Activated CD8-positive, alpha-beta T cell treated with anti-CD3 and anti-CD28 coated beads for 36 hours (primary cell): ENCODE results near the gene CDKN3. TPM values are rescaled to one million over a fixed set of nuclear protein-coding genes. Genes with fewer than 3 reads are reported as not detected.

Source experiments
- ATAC-seq: fragments of 200-7000 bp; cut with Tn5 transposase; one replicate; pipeline ENCODE4 v1.10.0; 2021; ENCODE audit warnings: mild to moderate bottlenecking, moderate library complexity
- CTCF ChIA-PET: fragments of 350-600 bp; sonication (Branson Sonifier 250); formaldehyde crosslinking; loops from one replicate; lab custom pipeline; 2021; ENCODE audit warnings: antibody characterized with exemption; lab: Charles Lee
- POLR2A ChIA-PET: fragments of 350-600 bp; sonication (Branson Sonifier 250); formaldehyde crosslinking; loops from one replicate; lab custom pipeline; 2021; ENCODE audit warnings: antibody characterized with exemption; lab: Charles Lee
- DNase-seq: peaks from one replicate; pipeline ENCODE4 v3.0.0-alpha.2; 2020
- H3K27ac Mint-ChIP-seq: one replicate; pipeline ENCODE4 v1.8.0; 2021; ENCODE audit warnings: mild to moderate bottlenecking, mixed read lengths
- H3K27me3 Mint-ChIP-seq: one replicate; pipeline ENCODE4 v1.8.0; 2021; ENCODE audit warnings: mixed read lengths
- H3K36me3 Mint-ChIP-seq: one replicate; pipeline ENCODE4 v1.8.0; 2021; ENCODE audit warnings: low read depth, mixed read lengths
- H3K4me1 Mint-ChIP-seq: one replicate; pipeline ENCODE4 v1.8.0; 2021; ENCODE audit warnings: low read depth, mixed read lengths
- H3K4me3 Mint-ChIP-seq: one replicate; pipeline ENCODE4 v1.8.0; 2021; ENCODE audit warnings: mild to moderate bottlenecking, moderate library complexity, mixed read lengths
- H3K9me3 Mint-ChIP-seq: one replicate; pipeline ENCODE4 v1.8.0; 2021; ENCODE audit warnings: mixed read lengths
- CTCF ChIP-seq: fragments of 200-600 bp; IDR thresholded peaks from one replicate; pipeline ENCODE4 v1.8.0; 2022; ENCODE audit warnings: antibody characterized with exemption, mild to moderate bottlenecking
- intact Hi-C: fragments of 100-400 bp; cut with micrococcal nuclease; formaldehyde crosslinking; loops from one replicate; pipeline ENCODE4 v1.10.0; 2022
- total RNA-seq, 2 experiments: library from RNA; stranded (reverse); gene quantifications; one replicate each; pipeline ENCODE4 v1.2.3, GENCODE V29; 2021

Gene CDKN3
- total RNA-seq, 2 experiments from 2014 or later, result 88.0 to 92.7 TPM

- ATAC-seq, result no peak
- intact Hi-C loops, result loop anchor here (10.0 kb wide), 1 partner anchor 805 kb away; no protein-coding TSS in a partner anchor
- Mint-ChIP-seq H3K9me3 (no peaks in the 10 kb centered on the region), H3K27me3 (peaks cover 18% of the 10 kb centered on the region), H3K27ac (no peak overlapping the region), H3K36me3 (no peaks in the 10 kb centered on the region), H3K4me3 (no peak overlapping the region), H3K4me1 (no peaks in the 10 kb centered on the region)
- TF ChIP-seq CTCF, result no peak
- CTCF ChIA-PET, result no interaction called here
- POLR2A ChIA-PET, result no interaction called here
- no peak for DNase-seq
These were observed 47.1 kb upstream of the CDKN3 start for GRCh38 chr14:54349713-54350112.

- POLR2A ChIA-PET, result no interaction called here
- Mint-ChIP-seq H3K27ac (no peak overlapping the region), H3K4me3 (no peak overlapping the region), H3K4me1 (no peaks in the 10 kb centered on the region), H3K9me3 (no peaks in the 10 kb centered on the region), H3K36me3 (no peaks in the 10 kb centered on the region), H3K27me3 (peaks cover 18% of the 10 kb centered on the region)
- intact Hi-C loops, result no loop called here
- no peak for TF ChIP-seq CTCF
- ATAC-seq (no peak), DNase-seq (no peak)
- CTCF ChIA-PET, result no interaction called here
These were observed 46.6 kb upstream of the CDKN3 start for GRCh38 chr14:54350203-54350602.

DNA sequence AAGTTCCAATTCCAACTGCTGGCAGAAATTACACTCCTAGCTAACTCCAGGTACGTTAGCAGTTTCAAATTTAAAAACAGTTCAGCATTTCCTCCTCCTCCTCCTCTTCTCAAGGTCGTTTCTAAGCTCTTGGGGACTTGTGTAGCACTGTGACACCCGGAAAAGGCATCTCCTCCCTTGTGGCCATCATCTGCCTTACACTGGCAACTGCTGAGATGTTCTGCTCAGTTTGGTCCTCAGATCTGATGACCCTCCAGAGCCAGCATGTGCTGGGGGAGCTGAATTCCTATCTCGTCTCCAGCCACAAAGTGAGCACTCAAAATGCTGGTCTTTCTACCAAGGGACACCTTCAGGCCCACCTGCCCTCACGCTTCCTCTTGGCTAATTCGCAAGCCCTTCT is 43.5 kb upstream of the CDKN3 start:
- CTCF ChIA-PET, result interaction anchor here (0.6 kb wide), 1 partner anchor 22 kb away, joined by 3 read pairs; no protein-coding TSS in a partner anchor
- no peak for TF ChIP-seq CTCF
- H3K36me3 Mint-ChIP-seq, result no peaks in the 10 kb centered on the region
- ATAC-seq (no peak), DNase-seq (no peak)
- H3K4me1 Mint-ChIP-seq, result no peaks in the 10 kb centered on the region
- H3K4me3 Mint-ChIP-seq, result no peak overlapping the region
- intact Hi-C loops, result no loop called here
- peaks cover 22% of the 10 kb centered on the region for H3K27me3 Mint-ChIP-seq
- no peak overlapping the region for H3K27ac Mint-ChIP-seq
- POLR2A ChIA-PET, result no interaction called here
- no peaks in the 10 kb centered on the region for H3K9me3 Mint-ChIP-seq

- ATAC-seq (no peak), DNase-seq (no peak)
- H3K36me3 Mint-ChIP-seq, result no peaks in the 10 kb centered on the region
- ChIA-PET CTCF (interaction anchor here (0.6 to 0.7 kb wide), 3 partner anchors 13 to 166 kb away, joined by 3 read pairs; no protein-coding TSS in a partner anchor), POLR2A (no interaction called here)
- no peaks in the 10 kb centered on the region for H3K4me1 Mint-ChIP-seq
- H3K27ac Mint-ChIP-seq, result no peak overlapping the region
- no peak overlapping the region for H3K4me3 Mint-ChIP-seq
- intact Hi-C loops, result no loop called here
- no peaks in the 10 kb centered on the region for H3K9me3 Mint-ChIP-seq
- TF ChIP-seq CTCF, result no peak
- peaks cover 23% of the 10 kb centered on the region for H3K27me3 Mint-ChIP-seq
These were observed 43.1 kb upstream of the CDKN3 start for GRCh38 chr14:54353694-54354093.

DNA sequence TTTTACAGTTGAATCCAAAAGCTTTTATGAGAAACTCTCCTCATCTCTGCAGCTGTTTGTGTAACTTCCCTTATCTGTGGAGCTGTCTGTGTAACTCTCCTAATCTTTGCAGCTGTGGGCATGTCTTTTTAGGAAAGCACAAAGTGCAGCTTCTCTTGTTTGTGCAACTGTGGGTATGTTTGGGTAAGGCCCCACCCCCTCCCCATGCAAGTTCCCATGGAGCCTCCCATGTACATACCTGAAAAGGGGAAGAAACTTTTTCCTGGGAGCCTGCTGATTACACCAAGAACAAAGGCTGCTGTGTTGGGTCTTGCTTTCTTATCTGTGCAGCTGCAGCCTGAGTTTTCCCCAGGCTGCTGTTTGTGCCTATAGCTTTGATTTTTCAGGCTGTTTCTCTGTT is 42.7 kb upstream of the CDKN3 start:
- no peaks in the 10 kb centered on the region for H3K4me1 Mint-ChIP-seq
- no peak for ATAC-seq
- no peak overlapping the region for H3K4me3 Mint-ChIP-seq
- H3K27me3 Mint-ChIP-seq, result peaks cover 22% of the 10 kb centered on the region
- intact Hi-C loops, result no loop called here
- POLR2A ChIA-PET, result no interaction called here
- CTCF ChIA-PET, result interaction anchor here (0.6 to 0.7 kb wide), 2 partner anchors 12 to 166 kb away, joined by 3 read pairs; no protein-coding TSS in a partner anchor
- H3K27ac Mint-ChIP-seq, result no peak overlapping the region
- no peaks in the 10 kb centered on the region for H3K36me3 Mint-ChIP-seq
- DNase-seq, result no peak
- H3K9me3 Mint-ChIP-seq, result no peaks in the 10 kb centered on the region
- TF ChIP-seq CTCF, result no peak
